GM19351 (cell line): ENCODE results near the gene MYBPC3.

ENCODE experiments used
- ATAC-seq: cut with Tn5 transposase; IDR thresholded peaks from one replicate; pipeline ENCODE4 v1.9.1; 2021; ENCODE audit warnings: mild to moderate bottlenecking, moderate library complexity; ENCODE audit not compliant: unreplicated experiment

Gene MYBPC3

GRCh38 chr11:47352556-47352955 is at the start of gene MYBPC3:
TSS of gene MYBPC3 (minus strand) at chr11:47352702. CDS start at chr11:47352647, 55 bp downstream.
- ATAC-seq, result no peak

DNA sequence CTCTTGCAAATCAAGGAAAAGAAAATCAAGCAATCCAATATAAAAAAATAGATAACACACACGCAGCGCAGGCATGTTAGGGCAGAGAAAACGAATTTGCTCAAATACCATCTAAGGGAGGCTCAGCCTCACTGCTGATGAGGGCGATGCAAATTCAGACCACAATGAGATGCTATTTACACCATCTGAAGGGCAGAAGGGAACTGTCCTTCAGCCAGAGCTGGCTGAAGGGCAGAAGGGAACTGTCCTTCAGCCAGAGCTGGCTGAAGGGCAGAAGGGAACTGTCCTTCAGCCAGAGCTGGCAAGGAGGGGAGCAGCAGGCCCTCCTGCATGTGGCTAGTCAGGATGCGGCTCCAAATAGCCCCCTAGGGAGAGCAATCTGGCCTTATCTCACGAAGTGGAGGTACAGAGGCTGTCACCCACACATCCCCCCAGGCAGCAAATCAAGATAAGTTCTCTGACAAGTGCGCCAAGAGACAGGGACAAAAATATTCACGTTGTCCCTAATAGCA is 48.3 kb upstream of the MYBPC3 start:
- peak; percentile 74 for ATAC-seq

GRCh38 chr11:47399860-47400767 is 47.6 kb upstream of the MYBPC3 start:
- ATAC-seq, result peak; percentile 50

GRCh38 chr11:47398551-47398950 is 46.0 kb upstream of the MYBPC3 start:
- ATAC-seq, result no peak

GRCh38 chr11:47398011-47398410 is 45.5 kb upstream of the MYBPC3 start:
- no peak for ATAC-seq

GRCh38 chr11:47396049-47396320 is 43.5 kb upstream of the MYBPC3 start:
- no peak for ATAC-seq

DNA sequence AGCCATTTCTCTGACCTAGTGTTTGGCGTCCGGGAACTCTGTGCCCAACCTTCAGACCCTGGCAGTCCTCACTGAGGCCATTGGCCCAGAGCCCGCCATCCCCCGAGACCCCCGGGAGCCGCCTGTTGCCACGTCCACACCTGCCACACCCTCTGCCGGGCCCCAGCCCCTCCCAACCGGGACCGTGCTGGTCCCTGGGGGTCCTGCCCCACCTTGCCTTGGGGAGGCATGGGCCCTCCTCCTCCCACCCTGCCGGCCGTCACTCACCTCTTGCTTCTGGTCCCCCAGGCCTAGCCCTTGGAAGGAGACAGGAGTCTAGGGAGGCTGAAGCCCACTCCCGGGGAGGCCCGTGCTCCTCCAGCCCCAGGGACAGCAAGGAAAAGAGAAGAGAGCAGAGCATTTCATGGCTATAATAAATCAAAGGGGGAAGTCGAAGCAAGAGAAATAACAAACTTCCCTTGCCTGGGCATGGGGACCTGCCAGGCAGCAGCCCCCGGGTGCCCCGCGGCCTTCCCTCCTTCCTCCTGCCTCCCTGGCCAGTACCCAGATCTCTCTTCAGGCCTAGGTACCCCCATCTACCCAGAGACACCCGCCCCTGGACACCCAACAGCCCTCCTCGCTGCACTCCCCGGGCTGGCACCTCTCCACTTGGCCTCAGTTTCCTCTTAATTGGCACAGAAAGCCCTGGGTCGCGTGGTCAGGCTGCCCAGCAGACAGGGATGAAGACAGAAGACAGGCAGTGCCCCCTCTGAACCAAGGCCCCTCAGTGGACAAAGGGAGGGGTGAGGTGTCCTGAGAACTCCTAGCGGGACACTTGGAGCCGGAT is 42.9 kb upstream of the MYBPC3 start:
- ATAC-seq, result no peak

DNA sequence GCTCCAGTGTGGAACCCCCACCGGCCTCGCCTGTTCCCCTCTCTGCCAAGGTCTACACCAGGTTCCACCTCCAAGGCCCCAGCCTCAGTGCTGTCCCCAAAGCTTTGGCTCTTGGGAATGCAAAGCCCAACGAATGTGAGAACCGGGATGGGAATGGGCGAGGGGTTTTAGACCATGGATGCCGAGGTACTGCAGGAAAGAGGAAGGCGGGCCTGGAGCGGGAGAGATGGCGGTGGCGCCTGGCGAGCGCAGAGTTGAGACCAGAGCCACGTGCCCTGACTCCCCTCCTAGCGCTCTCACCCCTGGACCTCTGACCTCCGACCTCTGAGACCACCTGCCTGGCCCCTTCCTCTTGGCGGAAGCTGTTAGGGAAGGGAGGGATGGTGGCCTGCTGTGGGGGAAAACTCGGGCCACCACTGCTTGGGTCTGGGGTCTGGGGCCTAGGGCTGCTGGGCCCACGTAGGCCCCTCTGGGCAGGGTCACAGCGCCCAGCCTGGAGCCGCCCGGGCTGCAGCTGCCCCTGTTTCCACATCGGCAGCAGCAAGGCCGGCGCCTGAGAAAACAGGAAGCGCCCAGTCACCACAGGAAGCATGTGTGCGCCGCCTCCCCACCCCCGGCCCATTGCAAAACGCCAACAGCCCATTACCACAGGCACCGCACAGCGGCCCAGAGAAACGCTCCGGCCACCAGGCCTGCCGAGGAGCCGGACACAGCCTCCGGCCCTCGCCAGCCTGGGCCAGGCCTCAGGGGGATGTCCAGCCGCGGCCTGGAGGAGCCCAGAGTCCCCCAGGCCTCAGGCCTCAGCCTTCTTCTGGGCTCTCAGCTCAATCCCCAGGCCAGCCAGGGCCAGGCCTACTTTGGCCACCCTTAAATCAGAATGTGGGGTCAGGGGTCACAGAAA is 42.1 kb upstream of the MYBPC3 start:
- peak; percentile 57 for ATAC-seq

DNA sequence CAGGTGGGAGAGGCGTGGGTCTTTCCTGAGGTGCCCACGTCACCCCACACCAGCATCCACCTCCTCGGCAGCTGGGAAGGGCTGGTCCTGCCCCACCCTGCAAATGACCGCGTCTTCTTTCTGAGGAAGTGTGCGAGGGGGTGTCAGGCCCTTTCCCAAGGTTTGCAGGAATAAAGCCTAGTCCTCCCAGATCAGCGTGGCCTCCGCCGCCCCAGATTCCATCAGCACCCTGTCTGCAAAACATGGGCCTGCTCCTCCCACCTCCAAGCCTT is 41.5 kb upstream of the MYBPC3 start:
- ATAC-seq, result no peak

- no peak for ATAC-seq
Measured at GRCh38 chr11:47393163-47394049, 40.9 kb upstream of the MYBPC3 start.

DNA sequence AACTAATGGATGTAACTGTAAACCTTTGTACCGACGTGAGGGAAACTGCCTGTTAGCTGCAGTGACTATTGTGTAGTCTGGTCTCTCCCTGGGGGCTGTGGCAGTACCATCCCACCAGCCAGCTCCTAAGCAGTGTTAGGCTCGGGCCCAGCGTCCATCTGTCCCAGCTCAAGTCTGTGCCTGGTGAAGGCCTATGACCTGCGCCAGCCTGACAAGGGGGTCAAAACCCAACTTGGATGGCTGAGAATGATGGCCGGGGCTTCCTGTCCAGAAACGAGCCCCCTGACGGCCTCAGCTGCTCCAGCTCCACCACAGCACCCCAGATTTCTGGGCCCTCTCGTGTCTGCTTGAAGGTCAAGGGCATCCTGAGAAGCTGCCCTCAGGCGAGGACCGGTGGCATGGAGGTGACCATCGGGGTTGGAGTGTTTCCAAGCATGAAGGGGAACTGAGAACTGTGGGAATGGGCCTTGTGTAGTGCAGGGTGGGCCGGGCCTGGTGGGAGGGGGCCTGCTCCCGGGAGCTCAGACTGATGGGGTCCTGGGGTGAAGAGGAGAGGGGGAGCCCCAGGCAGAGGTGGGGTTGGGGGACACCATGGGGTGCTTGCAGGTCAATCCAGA is 40.2 kb upstream of the MYBPC3 start:
- no peak for ATAC-seq

DNA sequence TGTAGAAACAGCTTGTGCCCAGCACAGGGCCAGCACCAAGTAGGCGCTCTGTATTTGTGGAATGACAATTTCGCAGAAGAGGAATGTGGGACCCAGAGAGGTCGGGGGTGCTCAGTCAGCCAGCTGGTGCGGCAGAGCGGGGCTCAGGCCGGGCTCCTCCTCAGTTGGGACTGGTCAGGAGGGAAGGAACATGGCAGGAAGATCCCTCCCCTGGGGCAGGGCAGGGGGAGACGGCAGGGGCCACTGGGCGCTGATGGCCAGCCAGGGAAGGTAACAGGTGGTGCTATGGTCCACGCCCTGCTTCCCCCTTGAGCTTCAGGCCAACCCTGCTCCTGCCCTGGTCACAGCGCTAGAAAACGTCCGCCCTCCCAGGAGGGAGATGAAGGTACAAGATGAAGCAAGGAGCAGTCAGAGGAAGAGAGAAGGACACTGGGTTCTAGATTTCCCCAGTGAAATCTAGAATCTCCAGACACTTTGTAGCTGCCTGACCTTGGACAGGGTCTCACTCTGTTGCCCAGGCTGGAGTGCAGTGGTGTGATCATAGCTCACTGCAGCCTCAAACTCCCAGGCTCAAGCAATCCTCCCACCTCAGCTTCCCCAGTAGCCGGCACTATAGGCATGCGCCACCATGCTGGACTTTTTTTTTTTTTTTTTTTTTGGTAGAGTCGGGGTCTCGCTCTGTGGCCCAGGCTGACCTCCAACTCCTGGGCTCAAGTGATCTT is 39.4 kb upstream of the MYBPC3 start:
- ATAC-seq, result no peak

DNA sequence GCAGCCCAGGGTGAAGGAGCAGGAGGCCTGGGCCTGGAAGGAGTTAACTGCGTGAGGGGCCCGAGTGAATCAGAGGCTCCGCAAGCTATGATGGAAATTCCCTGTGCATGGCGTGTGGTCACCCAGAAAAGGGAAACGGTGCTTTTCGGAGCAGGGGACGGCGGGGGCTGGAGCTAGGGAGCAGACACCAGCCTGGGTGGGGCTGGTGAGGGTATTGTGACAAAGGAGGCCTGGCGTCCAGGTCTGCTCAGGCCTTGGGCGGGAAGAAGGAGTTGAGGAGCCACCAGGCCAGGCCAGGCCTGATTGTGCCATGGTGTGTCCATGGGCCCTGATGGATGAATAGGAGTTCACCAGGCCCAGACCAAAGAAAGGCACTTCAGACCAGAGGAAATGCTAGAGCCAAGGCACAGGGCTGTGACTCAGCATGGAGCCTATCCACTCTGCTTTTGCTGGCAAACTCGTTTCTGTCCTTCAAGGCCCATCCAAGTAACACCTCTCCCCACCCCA is 38.6 kb upstream of the MYBPC3 start:
- peak; percentile 49 for ATAC-seq

DNA sequence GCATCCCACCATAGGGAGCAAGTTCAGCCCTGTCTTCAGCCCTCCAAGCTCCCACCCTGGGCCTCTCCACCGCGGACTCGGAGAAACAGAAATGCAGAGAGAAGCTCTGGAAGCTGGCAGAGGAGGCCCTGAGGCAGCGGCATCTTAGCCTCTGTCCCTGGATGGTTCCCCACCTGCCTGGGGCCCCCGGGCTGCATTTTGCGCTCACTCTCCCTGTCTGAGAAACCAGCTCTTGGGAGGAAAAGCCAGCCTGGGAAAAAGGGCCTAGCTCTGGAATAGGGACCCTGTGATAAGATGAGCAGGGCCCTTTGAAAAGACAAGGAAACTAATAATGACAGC is 37.9 kb upstream of the MYBPC3 start:
- no peak for ATAC-seq

- ATAC-seq, result no peak
Measured at GRCh38 chr11:47389577-47390421, 37.3 kb upstream of the MYBPC3 start.

- no peak for ATAC-seq
Measured at GRCh38 chr11:47388697-47389576, 36.4 kb upstream of the MYBPC3 start.
